ENCODE data around the gene BEST3.
"Not testable (repeated sequence)": the region's sequence is repeated elsewhere in the genome, so short reads cannot be mapped to it uniquely, and the experiment has no call there.

DNA sequence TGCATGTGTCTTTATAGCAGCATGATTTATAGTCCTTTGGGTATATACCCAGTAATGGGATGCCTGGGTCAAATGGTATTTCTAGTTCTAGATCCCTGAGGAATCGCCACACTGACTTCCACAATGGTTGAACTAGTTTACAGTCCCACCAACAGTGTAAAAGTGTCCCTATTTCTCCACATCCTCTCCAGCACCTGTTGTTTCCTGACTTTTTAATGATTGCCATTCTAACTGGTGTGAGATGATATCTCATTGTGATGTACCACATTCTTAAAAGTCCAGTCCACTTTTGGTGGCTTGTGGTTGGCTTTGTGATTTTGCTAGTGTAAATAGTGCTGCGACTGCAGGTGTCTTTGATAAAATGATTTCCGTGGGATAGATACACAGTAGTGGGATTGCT lies 94.8 kb downstream of the BEST3 start:
- TF ChIP-seq, protein P1, sequence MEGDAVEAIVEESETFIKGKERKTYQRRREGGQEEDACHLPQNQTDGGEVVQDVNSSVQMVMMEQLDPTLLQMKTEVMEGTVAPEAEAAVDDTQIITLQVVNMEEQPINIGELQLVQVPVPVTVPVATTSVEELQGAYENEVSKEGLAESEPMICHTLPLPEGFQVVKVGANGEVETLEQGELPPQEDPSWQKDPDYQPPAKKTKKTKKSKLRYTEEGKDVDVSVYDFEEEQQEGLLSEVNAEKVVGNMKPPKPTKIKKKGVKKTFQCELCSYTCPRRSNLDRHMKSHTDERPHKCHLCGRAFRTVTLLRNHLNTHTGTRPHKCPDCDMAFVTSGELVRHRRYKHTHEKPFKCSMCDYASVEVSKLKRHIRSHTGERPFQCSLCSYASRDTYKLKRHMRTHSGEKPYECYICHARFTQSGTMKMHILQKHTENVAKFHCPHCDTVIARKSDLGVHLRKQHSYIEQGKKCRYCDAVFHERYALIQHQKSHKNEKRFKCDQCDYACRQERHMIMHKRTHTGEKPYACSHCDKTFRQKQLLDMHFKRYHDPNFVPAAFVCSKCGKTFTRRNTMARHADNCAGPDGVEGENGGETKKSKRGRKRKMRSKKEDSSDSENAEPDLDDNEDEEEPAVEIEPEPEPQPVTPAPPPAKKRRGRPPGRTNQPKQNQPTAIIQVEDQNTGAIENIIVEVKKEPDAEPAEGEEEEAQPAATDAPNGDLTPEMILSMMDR (IDR thresholded peaks at IDR 0.05), result not testable (repeated sequence)
- TF ChIP-seq EZH2 (IDR thresholded peaks at IDR 0.05; ENCODE audit: borderline replicate concordance, insufficient read depth, low read depth, low read length, poor library complexity, severe bottlenecking), result not testable (repeated sequence)
